ENCODE results near the gene FHIT. TPM values are rescaled to one million over a fixed set of nuclear protein-coding genes. Genes with fewer than 3 reads are reported as not detected.

FHIT gene
- total RNA-seq, 1 donor from 2014 or later: 16.1 TPM

GRCh38 chr3:59908280-59908679 is 1343.0 kb downstream of the FHIT start:
- H3K27ac Mint-ChIP-seq: no peak overlapping the region
- no peak overlapping the region for H3K4me3 Mint-ChIP-seq (ENCODE audit: low read depth)
- no peak for DNase-seq (ENCODE audit: low spot score, unreplicated experiment)
- no peaks in the 10 kb centered on the region for H3K4me1 Mint-ChIP-seq (ENCODE audit: low read depth)
- no peaks in the 10 kb centered on the region for H3K27me3 Mint-ChIP-seq
- no peak for TF ChIP-seq CTCF (IDR thresholded peaks at IDR 0.05; ENCODE audit: unreplicated experiment)
- no peaks in the 10 kb centered on the region for H3K9me3 Mint-ChIP-seq (ENCODE audit: low read depth)
- H3K36me3 Mint-ChIP-seq (ENCODE audit: insufficient read depth): no peaks in the 10 kb centered on the region

GRCh38 chr3:59904296-59904695 is 1347.0 kb downstream of the FHIT start:
- no peaks in the 10 kb centered on the region for H3K36me3 Mint-ChIP-seq (ENCODE audit: insufficient read depth)
- no peaks in the 10 kb centered on the region for H3K9me3 Mint-ChIP-seq (ENCODE audit: low read depth)
- H3K27ac Mint-ChIP-seq: no peak overlapping the region
- H3K27me3 Mint-ChIP-seq: no peaks in the 10 kb centered on the region
- DNase-seq (ENCODE audit: low spot score, unreplicated experiment): no peak
- H3K4me1 Mint-ChIP-seq (ENCODE audit: low read depth): no peaks in the 10 kb centered on the region
- no peak overlapping the region for H3K4me3 Mint-ChIP-seq (ENCODE audit: low read depth)
- TF ChIP-seq CTCF (IDR thresholded peaks at IDR 0.05; ENCODE audit: unreplicated experiment): no peak

- Mint-ChIP-seq H3K27me3 (no peaks in the 10 kb centered on the region), H3K27ac (no peak overlapping the region), H3K4me1 (ENCODE audit: low read depth) (no peaks in the 10 kb centered on the region), H3K36me3 (ENCODE audit: insufficient read depth) (no peaks in the 10 kb centered on the region), H3K4me3 (ENCODE audit: low read depth) (no peak overlapping the region), H3K9me3 (ENCODE audit: low read depth) (no peaks in the 10 kb centered on the region)
- TF ChIP-seq CTCF (IDR thresholded peaks at IDR 0.05; ENCODE audit: unreplicated experiment): no peak
- no peak for DNase-seq (ENCODE audit: low spot score, unreplicated experiment)
Measured at GRCh38 chr3:59899061-59899460, 1352.2 kb downstream of the FHIT start.

GRCh38 chr3:59895972-59896371 is 1355.3 kb downstream of the FHIT start:
- Mint-ChIP-seq H3K9me3 (ENCODE audit: low read depth) (no peaks in the 10 kb centered on the region), H3K4me3 (ENCODE audit: low read depth) (no peak overlapping the region)

GRCh38 chr3:59894425-59895121 is 1356.7 kb downstream of the FHIT start:
- H3K27ac Mint-ChIP-seq: no peak overlapping the region
- no peaks in the 10 kb centered on the region for H3K36me3 Mint-ChIP-seq (ENCODE audit: insufficient read depth)
- H3K9me3 Mint-ChIP-seq (ENCODE audit: low read depth): no peaks in the 10 kb centered on the region
- no peak for DNase-seq (ENCODE audit: low spot score, unreplicated experiment)
- no peaks in the 10 kb centered on the region for H3K4me1 Mint-ChIP-seq (ENCODE audit: low read depth)
- no peaks in the 10 kb centered on the region for H3K27me3 Mint-ChIP-seq
- H3K4me3 Mint-ChIP-seq (ENCODE audit: low read depth): no peak overlapping the region
- no peak for TF ChIP-seq CTCF (IDR thresholded peaks at IDR 0.05; ENCODE audit: unreplicated experiment)

More at GRCh38 chr3:59895972-59896371, 1355.3 kb downstream of the FHIT start:
- no peak for TF ChIP-seq CTCF (IDR thresholded peaks at IDR 0.05; ENCODE audit: unreplicated experiment)
- no peak overlapping the region for H3K27ac Mint-ChIP-seq
- no peaks in the 10 kb centered on the region for H3K27me3 Mint-ChIP-seq
- no peaks in the 10 kb centered on the region for H3K36me3 Mint-ChIP-seq (ENCODE audit: insufficient read depth)
- DNase-seq (ENCODE audit: low spot score, unreplicated experiment): no peak
- no peaks in the 10 kb centered on the region for H3K4me1 Mint-ChIP-seq (ENCODE audit: low read depth)
